ENCODE measurements around the gene S100A3. TPM values are rescaled to one million over a fixed set of nuclear protein-coding genes. Genes with fewer than 3 reads are reported as not detected.

Gene S100A3
- total RNA-seq, 6 experiments from 2014 or later = 0.29 TPM; not detected in 5

GRCh38 chr1:153549741-153550397 lies 811 bp upstream of the S100A3 start:
- H3K36me3 ChIP-seq = no peaks in the 10 kb centered on the region
- WGBS (ENCODE audit: insufficient coverage, low coverage, low lambda C conversion rate, missing lambda C conversion rate) = 96% methylated on average over 3 of the region's 6 CpGs
- H3K27me3 ChIP-seq = no peaks in the 10 kb centered on the region
- intact Hi-C loops (cut with DNase I) = no loop called here
- ATAC-seq (no peak), DNase-seq (no peak)
- no peaks in the 10 kb centered on the region for H3K9me3 ChIP-seq
- no peak for TF ChIP-seq POLR2A (IDR thresholded peaks at IDR 0.05)
- TF ChIP-seq, protein P1, sequence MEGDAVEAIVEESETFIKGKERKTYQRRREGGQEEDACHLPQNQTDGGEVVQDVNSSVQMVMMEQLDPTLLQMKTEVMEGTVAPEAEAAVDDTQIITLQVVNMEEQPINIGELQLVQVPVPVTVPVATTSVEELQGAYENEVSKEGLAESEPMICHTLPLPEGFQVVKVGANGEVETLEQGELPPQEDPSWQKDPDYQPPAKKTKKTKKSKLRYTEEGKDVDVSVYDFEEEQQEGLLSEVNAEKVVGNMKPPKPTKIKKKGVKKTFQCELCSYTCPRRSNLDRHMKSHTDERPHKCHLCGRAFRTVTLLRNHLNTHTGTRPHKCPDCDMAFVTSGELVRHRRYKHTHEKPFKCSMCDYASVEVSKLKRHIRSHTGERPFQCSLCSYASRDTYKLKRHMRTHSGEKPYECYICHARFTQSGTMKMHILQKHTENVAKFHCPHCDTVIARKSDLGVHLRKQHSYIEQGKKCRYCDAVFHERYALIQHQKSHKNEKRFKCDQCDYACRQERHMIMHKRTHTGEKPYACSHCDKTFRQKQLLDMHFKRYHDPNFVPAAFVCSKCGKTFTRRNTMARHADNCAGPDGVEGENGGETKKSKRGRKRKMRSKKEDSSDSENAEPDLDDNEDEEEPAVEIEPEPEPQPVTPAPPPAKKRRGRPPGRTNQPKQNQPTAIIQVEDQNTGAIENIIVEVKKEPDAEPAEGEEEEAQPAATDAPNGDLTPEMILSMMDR (IDR thresholded peaks at IDR 0.05) = no peak
- no peaks in the 10 kb centered on the region for H3K4me1 ChIP-seq
- no peak overlapping the region for H3K27ac ChIP-seq
- H3K4me3 ChIP-seq = no peak overlapping the region

DNA sequence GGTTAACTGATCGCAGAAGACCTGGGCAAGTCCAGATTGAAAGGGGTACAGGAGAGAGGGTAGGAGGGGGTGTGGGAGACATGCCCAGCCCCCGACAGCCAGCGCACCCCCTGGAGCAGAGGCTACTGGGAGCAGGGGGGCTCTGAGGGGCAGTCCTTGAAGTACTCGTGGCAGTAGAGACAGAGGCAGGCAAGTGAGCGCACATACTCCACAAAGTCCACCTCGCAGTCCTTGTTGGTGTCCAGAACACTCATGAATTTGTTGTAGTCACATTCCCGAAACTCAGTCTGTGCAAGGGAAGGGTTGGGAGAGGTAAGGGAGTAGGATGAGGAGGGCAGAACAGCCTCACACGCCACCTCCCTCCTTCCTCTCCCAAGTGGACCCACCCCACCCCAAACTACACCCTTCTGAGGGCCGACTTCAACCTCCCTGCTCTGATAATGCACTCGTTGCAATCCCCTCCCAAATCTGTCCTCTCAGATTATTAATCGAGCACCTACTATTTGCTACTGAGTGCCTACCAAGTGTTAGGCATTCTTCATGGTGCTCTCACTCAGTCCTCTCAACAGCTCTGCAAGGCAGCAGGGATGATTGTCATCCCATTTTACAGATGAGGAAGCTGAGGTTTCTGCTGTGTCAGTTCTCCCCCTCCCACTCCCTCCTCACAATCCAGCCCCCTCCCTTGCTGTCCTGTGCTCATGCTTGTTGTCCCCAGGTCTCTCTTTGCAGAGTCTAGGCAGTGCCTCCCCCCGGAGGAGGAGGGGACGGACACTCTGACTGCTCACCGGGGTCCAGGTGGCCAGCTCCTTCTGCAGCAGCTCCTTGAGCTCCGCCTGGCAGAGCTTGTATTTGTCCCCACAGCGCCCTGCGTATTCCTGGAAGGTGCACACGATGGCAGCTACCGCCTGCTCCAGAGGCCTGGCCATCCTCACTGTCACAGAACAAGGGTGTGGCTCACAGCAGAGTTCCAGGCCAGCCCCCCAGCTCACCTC lies 1.2 kb downstream of the S100A3 start:
- ATAC-seq (no peak), DNase-seq (peak in 1 of 3 donors; percentile 44)
- Histone ChIP-seq H3K27me3 (no peaks in the 10 kb centered on the region), H3K4me1 (no peaks in the 10 kb centered on the region), H3K4me3 (no peak overlapping the region), H3K36me3 (no peaks in the 10 kb centered on the region), H3K27ac (no peak overlapping the region), H3K9me3 (no peaks in the 10 kb centered on the region)
- intact Hi-C loops (cut with DNase I) = no loop called here
- TF ChIP-seq, protein P1 (IDR thresholded peaks at IDR 0.05) = no peak
- no peak for TF ChIP-seq POLR2A (IDR thresholded peaks at IDR 0.05)
- WGBS (ENCODE audit: insufficient coverage, low coverage, low lambda C conversion rate, missing lambda C conversion rate) = 67% methylated on average over 7 of the region's 19 CpGs

- 42% methylated on average over 3 of the region's 14 CpGs for WGBS (ENCODE audit: insufficient coverage, low coverage, low lambda C conversion rate, missing lambda C conversion rate)
- intact Hi-C loops (cut with DNase I) = no loop called here
- Histone ChIP-seq H3K36me3 (no peaks in the 10 kb centered on the region), H3K4me1 (no peaks in the 10 kb centered on the region), H3K27me3 (no peaks in the 10 kb centered on the region), H3K9me3 (no peaks in the 10 kb centered on the region), H3K27ac (no peak overlapping the region), H3K4me3 (no peak overlapping the region)
- DNase-seq = peak in 1 of 3 donors; percentile 35
- no peak for ATAC-seq
- TF ChIP-seq POLR2A (IDR thresholded peaks at IDR 0.05) = no peak
- TF ChIP-seq, protein P1 (IDR thresholded peaks at IDR 0.05) = no peak
Observed at GRCh38 chr1:153546796-153547559, 2.1 kb downstream of the S100A3 start.

DNA sequence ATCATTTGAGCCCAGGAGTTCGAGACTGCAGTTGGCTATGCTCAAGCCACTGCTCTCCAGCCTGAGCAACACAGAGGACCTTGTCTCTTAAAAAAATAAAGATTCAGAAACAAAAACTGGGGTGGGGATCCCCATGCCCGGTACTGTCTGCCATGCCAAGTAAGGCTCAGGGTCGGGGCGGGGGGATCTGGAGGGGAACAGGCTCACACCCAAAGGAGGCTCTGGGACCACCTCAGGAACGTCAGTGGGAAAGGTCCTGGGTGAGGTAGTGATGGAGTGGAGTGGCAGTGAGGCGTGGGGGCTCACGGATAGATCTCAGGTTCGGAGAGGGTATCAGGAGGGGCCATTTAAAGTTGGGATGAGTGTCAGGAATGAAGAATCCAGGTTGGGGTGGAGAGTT lies 2.7 kb downstream of the S100A3 start:
- WGBS (ENCODE audit: insufficient coverage, low coverage, low lambda C conversion rate, missing lambda C conversion rate) = 74% methylated on average over 8 of the region's 8 CpGs
- TF ChIP-seq, protein P1 (IDR thresholded peaks at IDR 0.05) = no peak
- no peak for TF ChIP-seq POLR2A (IDR thresholded peaks at IDR 0.05)
- no peaks in the 10 kb centered on the region for H3K27me3 ChIP-seq
- no peaks in the 10 kb centered on the region for H3K9me3 ChIP-seq
- H3K4me1 ChIP-seq = no peaks in the 10 kb centered on the region
- ATAC-seq (no peak), DNase-seq (peak in 1 of 3 donors; percentile 22)
- no peak overlapping the region for H3K27ac ChIP-seq
- no peaks in the 10 kb centered on the region for H3K36me3 ChIP-seq
- intact Hi-C loops (cut with DNase I) = no loop called here
- H3K4me3 ChIP-seq = no peak overlapping the region

All from right lobe of liver (tissue), 6 donors.